CD4-positive, alpha-beta T cell treated with Interleukin-12 subunit alpha and Interleukin-12 subunit beta, for 1 hour (primary cell): ENCODE measurements around the gene UFD1.
A peak's percentile ranks its signal among the peaks of the same experiment; 100 is the strongest.

Experiments
- DNase-seq: peaks from one replicate; pipeline ENCODE4 v3.0.0-alpha.2; 2020

UFD1 gene

DNA sequence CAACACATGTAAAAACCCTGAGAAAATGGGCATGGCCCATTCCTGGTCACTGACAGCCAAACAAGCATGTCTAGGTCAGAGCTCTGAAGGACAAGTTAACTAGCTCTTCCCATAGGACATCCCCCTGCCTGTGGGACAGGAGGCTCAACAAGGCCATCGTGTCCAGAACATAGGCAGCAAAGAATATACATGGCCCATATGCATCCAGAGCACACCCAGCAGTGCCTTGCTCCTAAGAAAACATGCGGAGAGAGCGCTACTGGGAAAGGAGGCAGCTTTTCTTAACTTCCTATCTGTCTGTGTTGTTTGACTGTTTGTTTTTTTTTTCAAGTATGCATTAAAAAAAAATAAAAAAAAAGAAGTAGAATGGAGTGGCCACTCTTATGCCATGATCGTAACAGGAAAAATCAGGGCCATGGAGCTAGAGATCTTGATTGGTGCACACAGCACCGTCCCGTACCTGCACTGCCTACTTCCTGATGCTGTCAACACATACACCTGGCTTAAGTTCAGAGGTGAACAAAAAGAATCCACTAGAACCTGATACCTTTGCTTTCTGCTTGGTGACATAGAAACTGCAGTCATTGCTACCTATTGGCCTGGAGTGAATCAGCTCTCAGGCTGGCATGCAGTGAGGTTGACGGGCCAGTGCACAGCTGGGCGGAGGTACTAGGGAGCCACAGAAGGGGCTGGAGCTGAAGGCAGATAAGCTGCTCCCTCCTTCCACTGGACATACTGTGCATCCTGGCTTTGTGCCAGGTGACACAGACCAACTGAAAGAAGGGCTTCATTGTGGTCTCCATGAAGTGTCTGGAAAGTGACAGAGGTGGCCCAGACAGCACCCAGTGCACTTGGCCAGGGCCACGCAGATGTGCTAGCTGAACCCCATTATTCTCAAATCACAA, 11.9 kb downstream of the UFD1 start:
- DNase-seq = no peak

DNA sequence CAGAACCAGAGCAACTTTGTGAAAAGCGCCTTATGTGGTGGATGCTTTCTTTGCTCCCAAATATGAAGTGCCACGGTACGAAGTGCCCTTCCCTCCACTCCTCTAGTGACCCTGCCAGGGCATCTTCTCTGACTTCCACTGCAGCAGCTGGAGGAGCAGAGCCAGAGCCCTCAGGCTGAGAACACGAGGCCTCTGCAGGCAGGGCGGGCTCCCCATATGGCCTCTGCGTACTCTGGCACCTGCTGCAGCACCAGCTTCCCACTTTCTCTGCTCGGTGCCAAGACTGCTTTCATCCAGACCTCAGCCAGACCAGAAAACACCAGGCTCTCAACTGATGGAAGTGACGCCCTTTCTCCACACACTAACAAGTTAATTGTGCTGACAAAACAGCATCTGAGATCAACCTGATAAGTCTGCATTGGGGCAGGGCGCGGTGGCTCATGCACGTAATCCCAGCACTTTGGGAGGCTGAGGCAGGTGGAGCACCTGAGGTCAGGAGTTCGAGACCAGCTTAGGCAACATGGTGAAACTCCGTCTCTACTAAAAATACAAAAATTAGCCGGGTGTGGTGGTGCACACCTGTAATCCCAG, 12.8 kb downstream of the UFD1 start:
- DNase-seq = no peak

- DNase-seq = no peak
These were observed 14.0 kb downstream of the UFD1 start for GRCh38 chr22:19464975-19465374.

DNA sequence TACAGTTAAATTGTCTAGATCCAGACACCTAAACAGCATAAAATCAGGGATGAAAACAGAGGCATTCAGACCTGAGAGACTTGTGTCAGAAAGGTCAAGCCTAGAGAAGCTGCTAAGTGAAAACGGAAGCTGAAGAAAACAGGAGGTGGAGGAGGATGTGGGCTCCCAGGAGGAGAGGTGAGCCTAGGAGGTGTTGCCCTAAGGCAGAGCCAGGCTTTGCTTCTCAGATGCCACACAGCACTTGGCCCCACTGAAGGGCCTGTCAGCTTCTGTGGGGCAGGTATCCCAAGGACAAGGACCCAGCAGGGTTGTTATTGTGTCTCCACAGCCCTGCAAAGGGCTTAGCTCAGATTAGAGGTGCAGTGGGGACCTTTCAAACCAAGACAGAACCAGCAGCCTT, 14.4 kb downstream of the UFD1 start:
- no peak for DNase-seq

- no peak for DNase-seq
These were observed 15.2 kb downstream of the UFD1 start for GRCh38 chr22:19463491-19464469.

DNA sequence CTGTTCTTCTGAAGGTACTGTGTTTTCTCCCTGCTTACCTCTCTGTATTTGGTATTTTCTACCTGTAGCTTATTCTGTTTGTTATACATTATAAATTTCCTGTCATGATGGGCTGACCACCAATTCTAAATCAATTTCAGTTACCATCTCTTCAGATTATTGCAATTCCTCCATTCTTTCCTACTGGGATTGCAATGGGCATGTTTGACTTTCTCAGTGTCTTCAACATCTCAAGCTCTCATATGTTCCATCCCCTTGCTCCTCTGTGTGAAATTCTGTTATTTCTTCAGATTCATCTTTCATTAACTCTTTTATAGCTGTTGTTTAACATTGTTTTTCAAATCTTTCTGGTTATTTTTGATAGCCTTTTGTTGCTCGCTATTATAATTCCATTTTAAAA, 16.0 kb downstream of the UFD1 start:
- no peak for DNase-seq

GRCh38 chr22:19461506-19461905, 17.5 kb downstream of the UFD1 start:
- no peak for DNase-seq

DNA sequence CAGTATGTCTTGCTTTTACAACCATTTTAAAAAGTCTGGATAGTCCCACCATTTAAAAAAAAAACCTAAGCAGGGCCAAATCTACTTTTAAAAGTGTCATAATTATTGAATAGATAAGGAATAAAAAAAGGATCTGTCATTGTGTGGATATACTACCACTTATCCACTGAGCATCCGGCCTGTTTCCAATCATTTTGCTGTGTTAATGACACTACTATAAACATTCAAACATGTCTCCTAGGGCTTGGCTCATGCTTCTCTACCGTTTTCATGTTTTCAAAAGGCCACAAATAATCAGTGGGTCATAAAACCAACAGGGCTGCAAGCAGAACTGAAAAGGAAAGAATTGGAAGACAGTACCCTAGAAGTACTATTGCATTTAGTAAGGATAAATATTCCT, 19.0 kb downstream of the UFD1 start:
- DNase-seq = no peak

DNA sequence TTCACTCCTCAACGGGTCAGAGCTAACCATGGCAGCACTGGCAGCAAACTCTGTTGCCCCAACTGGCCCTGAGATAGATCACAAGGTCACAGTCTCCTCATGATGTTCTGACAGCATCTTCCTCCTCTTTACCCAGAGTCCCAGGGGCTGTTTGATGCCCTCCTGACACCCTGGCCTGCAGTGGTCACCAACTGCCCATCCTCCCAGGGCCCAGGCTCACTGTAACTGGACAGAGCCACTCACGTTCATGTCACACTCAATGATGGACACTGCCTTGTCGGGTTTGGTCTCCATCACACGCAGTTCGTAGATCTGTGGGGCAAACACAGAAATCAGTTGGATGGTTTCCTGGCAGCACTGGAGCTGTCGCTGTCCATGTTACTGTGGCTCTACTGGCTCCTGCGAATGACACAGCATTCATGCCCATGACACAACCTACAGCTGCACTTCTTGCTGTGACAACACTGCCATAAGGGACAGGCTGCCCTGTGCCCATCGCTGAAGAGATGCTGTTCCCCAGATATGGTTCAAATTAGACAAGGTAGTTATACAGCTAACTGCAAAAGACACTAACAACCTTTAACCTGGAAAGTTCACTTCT, 21.1 kb downstream of the UFD1 start:
- no peak for DNase-seq

- no peak for DNase-seq
These were observed 22.5 kb downstream of the UFD1 start for GRCh38 chr22:19456541-19456940.

- DNase-seq = no peak
These were observed 23.2 kb downstream of the UFD1 start for GRCh38 chr22:19455585-19456370.

- no peak for DNase-seq
These were observed 24.0 kb downstream of the UFD1 start for GRCh38 chr22:19455033-19455432.

GRCh38 chr22:19454156-19454555, 24.8 kb downstream of the UFD1 start:
- DNase-seq = no peak

GRCh38 chr22:19453718-19454117, 25.3 kb downstream of the UFD1 start:
- DNase-seq = no peak

DNA sequence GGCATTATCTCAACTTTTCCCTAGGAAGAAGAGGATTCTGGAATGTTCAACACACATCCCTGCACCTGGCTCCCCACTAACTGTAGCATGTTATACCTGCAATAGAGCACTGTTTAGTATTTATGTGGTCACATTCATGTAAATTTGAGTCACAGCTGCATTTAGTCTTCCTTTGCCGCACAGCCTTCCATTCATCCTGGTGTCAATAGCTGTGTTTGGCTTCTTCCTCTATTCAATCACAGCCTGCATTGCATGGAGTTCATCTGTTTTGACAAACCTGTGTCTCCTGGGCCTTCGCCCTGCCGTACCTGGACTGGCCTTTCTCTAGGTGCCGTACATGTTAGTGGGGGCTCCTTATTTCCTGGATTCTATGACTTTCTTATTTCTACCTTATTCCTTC, 27.4 kb downstream of the UFD1 start:
- no peak for DNase-seq

DNA sequence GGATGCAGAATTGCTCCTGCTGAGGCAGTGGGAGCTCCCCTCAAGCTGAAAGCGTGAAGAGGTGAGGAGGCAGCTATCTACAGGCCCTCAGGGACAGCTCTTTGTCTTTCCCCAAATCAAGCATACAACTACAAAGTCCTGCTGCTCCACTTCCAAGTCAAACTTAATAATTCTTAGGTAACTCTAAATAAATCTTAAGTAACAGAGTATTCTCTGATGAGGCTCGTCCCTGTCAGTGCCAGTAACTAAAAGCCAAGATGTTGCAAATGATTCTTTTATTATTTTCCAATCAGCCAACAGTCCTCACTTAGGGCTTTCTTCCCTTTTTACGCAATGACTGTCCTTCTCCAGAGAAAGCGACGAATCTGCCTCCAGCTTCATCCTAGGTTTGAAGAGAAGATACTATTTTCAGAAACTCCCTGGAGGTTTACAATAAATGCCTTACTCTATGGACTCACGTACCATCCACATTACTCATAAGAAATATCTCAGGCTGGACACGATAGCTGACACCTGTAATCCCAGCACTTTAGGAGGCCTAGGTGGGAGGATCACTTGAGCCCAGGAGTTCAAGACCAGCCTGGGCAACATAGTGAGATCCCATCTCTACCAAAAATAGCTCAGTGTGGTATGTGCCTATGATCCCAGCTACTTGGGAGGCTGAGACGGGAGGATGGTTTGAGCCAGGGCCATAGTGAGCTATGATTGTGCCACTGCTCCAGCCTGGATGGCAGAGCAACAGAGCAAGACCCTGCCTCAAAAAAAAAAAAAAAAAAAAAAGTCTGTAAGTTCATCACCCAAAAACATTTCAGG, 28.4 kb downstream of the UFD1 start:
- no peak for DNase-seq

GRCh38 chr22:19449422-19449767, 29.6 kb downstream of the UFD1 start:
- no peak for DNase-seq

DNA sequence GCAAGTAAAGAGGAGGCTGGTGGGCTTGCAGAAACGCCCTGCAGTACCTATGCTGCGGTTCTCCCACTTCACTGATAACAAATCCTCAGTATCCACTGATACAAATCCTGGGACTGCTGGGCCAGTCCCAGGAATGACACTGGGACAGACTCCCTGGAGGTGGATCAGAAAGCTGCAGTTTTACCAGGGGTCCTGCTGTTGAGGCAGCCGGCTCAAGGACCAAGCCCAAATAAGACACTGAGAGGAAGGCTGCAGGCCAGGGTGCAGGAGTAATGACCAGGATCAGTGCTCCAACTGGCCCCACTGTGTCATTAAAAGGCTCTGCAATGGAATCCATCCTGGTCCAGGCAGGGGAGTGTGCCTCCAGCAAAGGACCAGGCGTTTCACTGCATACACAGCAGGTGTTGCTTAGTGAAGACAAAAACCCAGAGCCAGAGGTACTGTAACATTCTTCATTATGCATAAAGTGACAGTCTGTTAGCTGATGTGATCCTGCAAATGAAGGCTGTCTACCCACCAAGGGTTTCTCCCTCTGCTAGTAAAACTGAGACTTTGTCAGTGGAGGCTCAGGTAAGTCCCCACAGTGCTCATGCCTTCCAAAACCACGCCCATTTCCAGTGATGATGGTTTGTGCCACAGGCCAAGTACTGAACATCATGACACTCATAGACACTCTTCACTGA, 30.1 kb downstream of the UFD1 start:
- no peak for DNase-seq

GRCh38 chr22:19448076-19448607, 30.9 kb downstream of the UFD1 start:
- peak; percentile 24 for DNase-seq

DNA sequence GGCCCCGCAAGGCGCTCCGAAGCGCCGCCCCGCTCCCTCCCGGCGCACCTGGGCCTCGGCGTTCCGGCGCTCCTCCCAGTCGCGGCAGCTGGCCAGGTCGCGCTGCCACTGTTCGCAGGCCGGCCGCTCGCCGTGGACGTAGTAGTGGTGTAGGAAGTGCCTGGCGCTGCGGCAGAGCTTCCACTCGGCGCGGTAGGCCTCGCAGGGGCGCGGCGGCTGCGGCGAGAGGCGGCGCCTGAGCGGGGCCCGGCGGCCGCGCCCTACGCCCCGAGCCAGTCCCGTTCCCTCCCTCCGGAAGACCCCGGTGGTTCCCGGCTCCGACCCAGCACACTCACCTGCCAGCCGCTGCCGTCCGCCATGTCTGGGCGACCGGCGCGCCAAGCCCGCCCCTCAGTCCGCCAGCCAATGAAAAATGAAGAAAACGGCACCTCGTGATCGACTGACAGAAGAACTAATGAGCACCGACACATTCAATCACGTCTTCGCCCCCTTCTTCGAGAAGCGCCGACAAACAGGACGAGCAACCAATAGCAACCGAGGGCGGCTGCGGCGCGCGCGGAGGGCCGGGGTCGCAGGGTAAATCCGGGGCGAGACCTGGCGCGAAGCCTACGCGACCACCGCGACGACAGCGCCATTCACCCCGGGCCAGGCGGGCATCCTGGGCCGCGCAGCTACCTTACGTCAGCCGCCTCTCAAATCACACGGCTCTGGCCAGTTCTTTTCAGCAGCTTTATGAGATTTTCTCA, 31.5 kb downstream of the UFD1 start, which contains the start of gene C22orf39:
Gene C22orf39 (minus strand): TSS at position 382 of the 746 bp plus-strand sequence. CDS start 23 bp downstream, at position 359.
- peak; percentile 95 for DNase-seq
